Measurements from ENCODE around the gene ECE1.

The ECE1 gene

GRCh38 chr1:21289700-21290545 is at the start of gene ECE1:
Gene ECE1, minus strand, starts transcription at chr1:21290463. Its CDS starts 49 bp downstream, at chr1:21290414.
- H3K36me3 Mint-ChIP-seq (ENCODE audit: low read depth): peaks cover 7% of the 10 kb centered on the region
- H3K4me3 Mint-ChIP-seq: peak within 1 kb of the TSS; percentile 86
- no peaks in the 10 kb centered on the region for H3K9me3 Mint-ChIP-seq
- peaks cover 51% of the 10 kb centered on the region for H3K4me1 Mint-ChIP-seq (ENCODE audit: low read depth)
- H3K27ac Mint-ChIP-seq: peak within 1 kb of the TSS; percentile 85
- H3K27me3 Mint-ChIP-seq (ENCODE audit: low read depth): no peaks in the 10 kb centered on the region

- Mint-ChIP-seq H3K27me3 (ENCODE audit: low read depth) (no peaks in the 10 kb centered on the region), H3K36me3 (ENCODE audit: low read depth) (peaks cover 17% of the 10 kb centered on the region), H3K27ac (no peak overlapping the region), H3K4me1 (ENCODE audit: low read depth) (peaks cover 73% of the 10 kb centered on the region), H3K9me3 (no peaks in the 10 kb centered on the region), H3K4me3 (no peak overlapping the region)
Measured at GRCh38 chr1:21339356-21340229, 49.3 kb upstream of the ECE1 start.

GRCh38 chr1:21338573-21339355 is 48.5 kb upstream of the ECE1 start:
- no peaks in the 10 kb centered on the region for H3K9me3 Mint-ChIP-seq
- H3K36me3 Mint-ChIP-seq (ENCODE audit: low read depth): peaks cover 17% of the 10 kb centered on the region
- peaks cover 79% of the 10 kb centered on the region for H3K4me1 Mint-ChIP-seq (ENCODE audit: low read depth)
- H3K27ac Mint-ChIP-seq: no peak overlapping the region
- no peaks in the 10 kb centered on the region for H3K27me3 Mint-ChIP-seq (ENCODE audit: low read depth)
- H3K4me3 Mint-ChIP-seq: no peak overlapping the region

- H3K36me3 Mint-ChIP-seq (ENCODE audit: low read depth): peaks cover 15% of the 10 kb centered on the region
- H3K4me1 Mint-ChIP-seq (ENCODE audit: low read depth): peaks cover 73% of the 10 kb centered on the region
- no peaks in the 10 kb centered on the region for H3K9me3 Mint-ChIP-seq
- peak overlapping the region; percentile 7 for H3K4me3 Mint-ChIP-seq
- H3K27me3 Mint-ChIP-seq (ENCODE audit: low read depth): no peaks in the 10 kb centered on the region
- no peak overlapping the region for H3K27ac Mint-ChIP-seq
Measured at GRCh38 chr1:21337928-21338572, 47.8 kb upstream of the ECE1 start.

- H3K27ac Mint-ChIP-seq: peak overlapping the region; percentile 15
Measured at GRCh38 chr1:21337454-21337927, 47.2 kb upstream of the ECE1 start.

GRCh38 chr1:21337010-21337437 is 46.8 kb upstream of the ECE1 start:
- Mint-ChIP-seq H3K4me1 (ENCODE audit: low read depth) (peaks cover 71% of the 10 kb centered on the region), H3K4me3 (no peak overlapping the region), H3K9me3 (no peaks in the 10 kb centered on the region), H3K27ac (peak overlapping the region; percentile 15), H3K36me3 (ENCODE audit: low read depth) (peaks cover 15% of the 10 kb centered on the region), H3K27me3 (ENCODE audit: low read depth) (no peaks in the 10 kb centered on the region)

More at GRCh38 chr1:21337454-21337927, 47.2 kb upstream of the ECE1 start:
- H3K27me3 Mint-ChIP-seq (ENCODE audit: low read depth): no peaks in the 10 kb centered on the region
- peak overlapping the region; percentile 7 for H3K4me3 Mint-ChIP-seq
- no peaks in the 10 kb centered on the region for H3K9me3 Mint-ChIP-seq
- peaks cover 15% of the 10 kb centered on the region for H3K36me3 Mint-ChIP-seq (ENCODE audit: low read depth)
- peaks cover 72% of the 10 kb centered on the region for H3K4me1 Mint-ChIP-seq (ENCODE audit: low read depth)

- no peaks in the 10 kb centered on the region for H3K27me3 Mint-ChIP-seq (ENCODE audit: low read depth)
- H3K36me3 Mint-ChIP-seq (ENCODE audit: low read depth): peaks cover 10% of the 10 kb centered on the region
- peak overlapping the region; percentile 28 for H3K4me3 Mint-ChIP-seq
- H3K4me1 Mint-ChIP-seq (ENCODE audit: low read depth): peaks cover 71% of the 10 kb centered on the region
- peak overlapping the region; percentile 26 for H3K27ac Mint-ChIP-seq
- H3K9me3 Mint-ChIP-seq: no peaks in the 10 kb centered on the region
Measured at GRCh38 chr1:21335750-21336224, 45.5 kb upstream of the ECE1 start.

GRCh38 chr1:21335088-21335691 is 44.9 kb upstream of the ECE1 start:
- Mint-ChIP-seq H3K4me1 (ENCODE audit: low read depth) (peaks cover 75% of the 10 kb centered on the region), H3K36me3 (ENCODE audit: low read depth) (peaks cover 12% of the 10 kb centered on the region), H3K27ac (peak overlapping the region; percentile 97), H3K27me3 (ENCODE audit: low read depth) (no peaks in the 10 kb centered on the region), H3K4me3 (peak overlapping the region; percentile 84), H3K9me3 (no peaks in the 10 kb centered on the region)

GRCh38 chr1:21334214-21335087 is 44.2 kb upstream of the ECE1 start:
- Mint-ChIP-seq H3K27me3 (ENCODE audit: low read depth) (no peaks in the 10 kb centered on the region), H3K4me1 (ENCODE audit: low read depth) (peaks cover 77% of the 10 kb centered on the region), H3K9me3 (no peaks in the 10 kb centered on the region), H3K4me3 (peak overlapping the region; percentile 84), H3K36me3 (ENCODE audit: low read depth) (peaks cover 16% of the 10 kb centered on the region), H3K27ac (peak overlapping the region; percentile 97)

- peak overlapping the region; percentile 97 for H3K27ac Mint-ChIP-seq
- no peaks in the 10 kb centered on the region for H3K9me3 Mint-ChIP-seq
Measured at GRCh38 chr1:21333824-21334213, 43.6 kb upstream of the ECE1 start.

GRCh38 chr1:21332554-21333311 is 42.5 kb upstream of the ECE1 start:
- Mint-ChIP-seq H3K27me3 (ENCODE audit: low read depth) (no peaks in the 10 kb centered on the region), H3K4me3 (no peak overlapping the region), H3K36me3 (ENCODE audit: low read depth) (peaks cover 14% of the 10 kb centered on the region), H3K4me1 (ENCODE audit: low read depth) (peaks cover 65% of the 10 kb centered on the region), H3K9me3 (no peaks in the 10 kb centered on the region), H3K27ac (peak overlapping the region; percentile 26)

More at GRCh38 chr1:21333824-21334213, 43.6 kb upstream of the ECE1 start:
- Mint-ChIP-seq H3K4me3 (peak overlapping the region; percentile 84), H3K27me3 (ENCODE audit: low read depth) (no peaks in the 10 kb centered on the region), H3K36me3 (ENCODE audit: low read depth) (peaks cover 17% of the 10 kb centered on the region), H3K4me1 (ENCODE audit: low read depth) (peaks cover 75% of the 10 kb centered on the region)

Data from T-helper 1 cell treated with Interleukin-12 subunit alpha and Interleukin-12 subunit beta and Interleukin-4 antibody, amounts not matched to agents 30 μg/mL and 1 μg/mL, for 36 hours (primary cell).